Stimulated activated CD4-positive, alpha-beta T cell treated with anti-CD3 and anti-CD28 coated beads, Interleukin-4, amount 100 ng/mL, for 4 hours (primary cell): ENCODE measurements around the gene DGKI.
A peak's percentile ranks its signal among the peaks of the same experiment; 100 is the strongest.

Experiments
- DNase-seq, 2 experiments: peaks; one replicate each; pipeline ENCODE4 v3.0.0-alpha.2; 2020

DGKI gene

GRCh38 chr7:137636376-137636775 is 210.4 kb downstream of the DGKI start:
- no peak for DNase-seq

GRCh38 chr7:137635874-137636273 is 210.9 kb downstream of the DGKI start:
- no peak for DNase-seq

- DNase-seq = no peak
Measured at GRCh38 chr7:137635132-137635531, 211.6 kb downstream of the DGKI start.

GRCh38 chr7:137634356-137634755 is 212.4 kb downstream of the DGKI start:
- DNase-seq = no peak

- DNase-seq = no peak
Measured at GRCh38 chr7:137633133-137633532, 213.6 kb downstream of the DGKI start.

GRCh38 chr7:137628216-137628615 is 218.6 kb downstream of the DGKI start:
- no peak for DNase-seq

GRCh38 chr7:137626469-137627067 is 220.2 kb downstream of the DGKI start:
- DNase-seq = peak in 1 of 2 experiments; percentile 2

GRCh38 chr7:137625197-137625596 is 221.6 kb downstream of the DGKI start:
- no peak for DNase-seq

- no peak for DNase-seq
Measured at GRCh38 chr7:137619181-137619580, 227.6 kb downstream of the DGKI start.

- DNase-seq = no peak
Measured at GRCh38 chr7:137618748-137619147, 228.0 kb downstream of the DGKI start.

GRCh38 chr7:137613006-137613525 is 233.7 kb downstream of the DGKI start:
- no peak for DNase-seq

- no peak for DNase-seq
Measured at GRCh38 chr7:137611606-137612005, 235.2 kb downstream of the DGKI start.

- no peak for DNase-seq
Measured at GRCh38 chr7:137609500-137609899, 237.3 kb downstream of the DGKI start.

GRCh38 chr7:137606061-137606674 is 240.6 kb downstream of the DGKI start:
- no peak for DNase-seq

GRCh38 chr7:137603043-137603442 is 243.7 kb downstream of the DGKI start:
- DNase-seq = no peak

- DNase-seq = no peak
Measured at GRCh38 chr7:137601642-137602041, 245.1 kb downstream of the DGKI start.

- no peak for DNase-seq
Measured at GRCh38 chr7:137597856-137598255, 248.9 kb downstream of the DGKI start.

GRCh38 chr7:137593115-137593711 is 253.6 kb downstream of the DGKI start:
- no peak for DNase-seq

- DNase-seq = no peak
Measured at GRCh38 chr7:137592232-137592896, 254.4 kb downstream of the DGKI start.

- no peak for DNase-seq
Measured at GRCh38 chr7:137591421-137591837, 255.3 kb downstream of the DGKI start.

- no peak for DNase-seq
Measured at GRCh38 chr7:137590756-137591305, 255.9 kb downstream of the DGKI start.

- no peak for DNase-seq
Measured at GRCh38 chr7:137590071-137590755, 256.6 kb downstream of the DGKI start.

- no peak for DNase-seq
Measured at GRCh38 chr7:137587326-137587725, 259.4 kb downstream of the DGKI start.
